Stimulated activated CD4-positive, alpha-beta T cell treated with anti-CD3 and anti-CD28 coated beads, Interleukin-1b, Interleukin-23, amount 100 ng/mL, for 24 hours (primary cell): ENCODE measurements around the gene ESRRA.
A peak's percentile ranks its signal among the peaks of the same experiment; 100 is the strongest.
"Not testable (repeated sequence)": the region's sequence is repeated elsewhere in the genome, so short reads cannot be mapped to it uniquely, and the experiment has no call there.

ENCODE experiments used
- DNase-seq, 4 experiments: peaks; one replicate each; pipeline ENCODE4 v3.0.0-alpha.2; 2020; ENCODE audit warnings: low read depth in 4 of 4, low spot score in 1 of 4

ESRRA gene

GRCh38 chr11:64312947-64313346 is 7.6 kb downstream of the ESRRA start:
- no peak for DNase-seq

- DNase-seq: no peak
These were observed 8.3 kb downstream of the ESRRA start for GRCh38 chr11:64313491-64314145.

GRCh38 chr11:64314146-64314804 is 9.0 kb downstream of the ESRRA start:
- no peak for DNase-seq

GRCh38 chr11:64314805-64315561 is 9.7 kb downstream of the ESRRA start:
- DNase-seq: no peak

GRCh38 chr11:64315667-64316526 is 10.6 kb downstream of the ESRRA start:
- DNase-seq: not testable (repeated sequence)

- no peak for DNase-seq
These were observed 11.5 kb downstream of the ESRRA start for GRCh38 chr11:64316672-64317324.

GRCh38 chr11:64317325-64317960 is 12.1 kb downstream of the ESRRA start, which contains the start of gene TRMT112:
Gene TRMT112 (minus strand): TSS chr11:64317559. CDS start chr11:64317526, 33 bp downstream.
- peak; percentile 78 to 96 (median 94) for DNase-seq

GRCh38 chr11:64317961-64318765 is 12.8 kb downstream of the ESRRA start, which contains the start of gene PRDX5:
Gene PRDX5 (plus strand): TSS chr11:64318121. CDS start chr11:64318216, 95 bp downstream.
- DNase-seq: peak; percentile 77 to 92 (median 86)

GRCh38 chr11:64318766-64319761 is 13.7 kb downstream of the ESRRA start:
- DNase-seq: no peak

GRCh38 chr11:64320556-64320955 is 15.2 kb downstream of the ESRRA start:
- no peak for DNase-seq

- no peak for DNase-seq
These were observed 15.7 kb downstream of the ESRRA start for GRCh38 chr11:64321026-64321425.

- no peak for DNase-seq
These were observed 16.2 kb downstream of the ESRRA start for GRCh38 chr11:64321533-64321932.

- DNase-seq: no peak
These were observed 17.6 kb downstream of the ESRRA start for GRCh38 chr11:64322925-64323260.

GRCh38 chr11:64323373-64323772 is 18.0 kb downstream of the ESRRA start:
- DNase-seq: no peak

- DNase-seq: not testable (repeated sequence)
These were observed 18.7 kb downstream of the ESRRA start for GRCh38 chr11:64323984-64324383.

- no peak for DNase-seq
These were observed 19.6 kb downstream of the ESRRA start for GRCh38 chr11:64324692-64325469.

GRCh38 chr11:64327375-64327774 is 22.1 kb downstream of the ESRRA start:
- no peak for DNase-seq
